MCF 10A (cell line): Measurements from ENCODE around the gene EXOC3. TPM values are rescaled to one million over a fixed set of nuclear protein-coding genes. Genes with fewer than 3 reads are reported as not detected.

Experiments used
- BruUV-seq: library from RNA; stranded (reverse); fragments of 400-500 nt; replicated peaks from 2 replicates; lab custom pipeline; 2021; lab: Mats Ljungman, UMichigan
- CTCF ChIA-PET: fragments of 300-600 bp; sonication (Branson Sonifier 250); formaldehyde crosslinking; extraction: SDS; loops from one replicate; lab custom pipeline; 2021; ENCODE audit warnings: antibody characterized with exemption, inconsistent platforms; lab: Yijun Ruan, JAX
- POLR2A ChIA-PET: fragments of 300-600, 350-650 bp; sonication (Branson Sonifier 250); formaldehyde crosslinking; extraction: SDS; loops from one replicate; lab custom pipeline; 2020; ENCODE audit warnings: antibody characterized with exemption, inconsistent platforms; lab: Yijun Ruan, JAX
- DNase-seq: peaks from one replicate; pipeline ENCODE4 v3.0.0-alpha.2; 2018; ENCODE audit not compliant: unreplicated experiment
- H3K27ac Mint-ChIP-seq: one replicate; pipeline ENCODE4 v1.8.0; 2022; ENCODE audit warnings: mild to moderate bottlenecking, low read depth, mixed read lengths; ENCODE audit not compliant: unreplicated experiment
- H3K27me3 Mint-ChIP-seq: one replicate; pipeline ENCODE4 v1.8.0; 2022; ENCODE audit warnings: mixed read lengths; ENCODE audit not compliant: insufficient read depth, unreplicated experiment
- H3K36me3 Mint-ChIP-seq: one replicate; pipeline ENCODE4 v1.8.0; 2022; ENCODE audit warnings: mild to moderate bottlenecking, moderate library complexity, mixed read lengths; ENCODE audit not compliant: insufficient read depth, unreplicated experiment
- H3K4me1 Mint-ChIP-seq: one replicate; pipeline ENCODE4 v1.8.0; 2022; ENCODE audit warnings: mixed read lengths; ENCODE audit not compliant: insufficient read depth, unreplicated experiment
- H3K4me3 Mint-ChIP-seq: one replicate; pipeline ENCODE4 v1.8.0; 2022; ENCODE audit warnings: mild to moderate bottlenecking, moderate library complexity, mixed read lengths; ENCODE audit not compliant: unreplicated experiment
- H3K9me3 Mint-ChIP-seq: one replicate; pipeline ENCODE4 v1.8.0; 2022; ENCODE audit warnings: mixed read lengths; ENCODE audit not compliant: unreplicated experiment
- CTCF ChIP-seq: fragments of 200-600 bp; IDR thresholded peaks from one replicate; pipeline ENCODE4 v1.8.0; 2022; ENCODE audit warnings: antibody characterized with exemption, mild to moderate bottlenecking; ENCODE audit not compliant: unreplicated experiment
- intact Hi-C: fragments of 100-400 bp; cut with micrococcal nuclease; formaldehyde crosslinking; loops from 2 replicates; pipeline ENCODE4 v1.14.1; 2022
- total RNA-seq: library from RNA; stranded (reverse); gene quantifications from 2 replicates; pipeline ENCODE4 v1.2.3, GENCODE V29; 2022

The EXOC3 gene
- total RNA-seq, 1 experiment from 2014 or later, result 44.1 TPM

- ChIA-PET CTCF (interaction anchor here (0.6 kb wide), 2 partner anchors 45 to 432 kb away, joined by 3 read pairs; no protein-coding TSS in a partner anchor), POLR2A (interaction anchor here (1.0 to 3.1 kb wide), 13 partner anchors 9 to 432 kb away, joined by 3 to 14 read pairs (median 4); partner anchors contain the start of genes CEP72 and EXOC3)
- H3K4me3 Mint-ChIP-seq, result peak overlapping the region; percentile 79
- intact Hi-C loops, result loop anchor here (5.0 to 10.0 kb wide), 2 partner anchors 186 to 444 kb away; no protein-coding TSS in a partner anchor
- no peaks in the 10 kb centered on the region for H3K27me3 Mint-ChIP-seq
- H3K9me3 Mint-ChIP-seq, result no peaks in the 10 kb centered on the region
- peaks cover 12% of the 10 kb centered on the region for H3K4me1 Mint-ChIP-seq
- no peak for TF ChIP-seq CTCF
- peaks cover 20% of the 10 kb centered on the region for H3K36me3 Mint-ChIP-seq
- no TSS peak for BruUV-seq
- DNase-seq, result no peak
- peak overlapping the region; percentile 35 for H3K27ac Mint-ChIP-seq
Measured at GRCh38 chr5:470961-471749, 28.2 kb downstream of the EXOC3 start.

- peak overlapping the region; percentile 35 for H3K27ac Mint-ChIP-seq
- TF ChIP-seq CTCF, result no peak
- ChIA-PET CTCF (interaction anchor here (0.6 kb wide), 2 partner anchors 46 to 432 kb away, joined by 3 read pairs; no protein-coding TSS in a partner anchor), POLR2A (interaction anchor here (0.6 to 3.1 kb wide), 16 partner anchors 9 to 431 kb away, joined by 3 to 14 read pairs (median 4); partner anchors contain the start of genes CEP72 and EXOC3)
- peaks cover under 1% of the 10 kb centered on the region for H3K27me3 Mint-ChIP-seq
- peaks cover 12% of the 10 kb centered on the region for H3K4me1 Mint-ChIP-seq
- no TSS peak for BruUV-seq
- DNase-seq, result no peak
- H3K9me3 Mint-ChIP-seq, result no peaks in the 10 kb centered on the region
- H3K36me3 Mint-ChIP-seq, result peaks cover 20% of the 10 kb centered on the region
- H3K4me3 Mint-ChIP-seq, result peak overlapping the region; percentile 79
- intact Hi-C loops, result loop anchor here (2.0 to 10.0 kb wide), 3 partner anchors 143 to 443 kb away; no protein-coding TSS in a partner anchor
Measured at GRCh38 chr5:471750-472058, 28.7 kb downstream of the EXOC3 start.

- peaks cover 12% of the 10 kb centered on the region for H3K4me1 Mint-ChIP-seq
- H3K36me3 Mint-ChIP-seq, result peaks cover 21% of the 10 kb centered on the region
- no peak for TF ChIP-seq CTCF
- POLR2A ChIA-PET, result interaction anchor here (0.6 to 3.1 kb wide), 18 partner anchors 8 to 431 kb away, joined by 3 to 16 read pairs (median 4); partner anchors contain the start of genes CEP72, EXOC3 and PDCD6
- H3K27me3 Mint-ChIP-seq, result peaks cover 5% of the 10 kb centered on the region
- peak; percentile 34 for DNase-seq
- no peaks in the 10 kb centered on the region for H3K9me3 Mint-ChIP-seq
- intact Hi-C loops, result loop anchor here (2.0 to 10.0 kb wide), 3 partner anchors 143 to 443 kb away; no protein-coding TSS in a partner anchor
- H3K27ac Mint-ChIP-seq, result peak overlapping the region; percentile 35
- H3K4me3 Mint-ChIP-seq, result peak overlapping the region; percentile 79
- BruUV-seq, result TSS peak; percentile 41
- CTCF ChIA-PET, result no interaction called here
Measured at GRCh38 chr5:472076-472655, 29.2 kb downstream of the EXOC3 start.
